Naive thymus-derived CD8-positive, alpha-beta T cell (primary cell): Measurements from ENCODE around the gene CCL4L2. TPM values are rescaled to one million over a fixed set of nuclear protein-coding genes. Genes with fewer than 3 reads are reported as not detected.
"Not testable (repeated sequence)": the region's sequence is repeated elsewhere in the genome, so short reads cannot be mapped to it uniquely, and the experiment has no call there.

ENCODE experiments used
- ATAC-seq, 2 donors: fragments of 150-1000 bp; cut with Tn5 transposase in 1 of 2; sonication (Bioruptor Pico), chemical (Tn5 transposase) in 1 of 2; 1 replicate in 1 of 2; 2 replicates in 1 of 2; pipeline ENCODE4 v1.10.0; 2021; ENCODE audit warnings: mild to moderate bottlenecking in 2 of 2, moderate library complexity in 2 of 2
- POLR2A ChIA-PET: fragments of 350-600 bp; sonication (Branson Sonifier 250); formaldehyde crosslinking; loops from one replicate; lab custom pipeline; 2021; ENCODE audit warnings: antibody characterized with exemption; lab: Charles Lee
- DNase-seq, 10 donors: peaks; one replicate each; pipeline versions ENCODE4 v3.0.0 to v3.0.0-alpha.2; 2020 to 2022
- H3K27ac Mint-ChIP-seq, 10 donors: one replicate each; pipeline ENCODE4 v1.8.0; 2020 to 2022; ENCODE audit warnings: mild to moderate bottlenecking in 10 of 10, mixed read lengths in 10 of 10, moderate library complexity in 4 of 10, inconsistent platforms in 1 of 10
- H3K27me3 Mint-ChIP-seq, 5 donors: one replicate each; pipeline ENCODE4 v1.8.0; 2021 to 2022; ENCODE audit warnings: mixed read lengths in 5 of 5
- H3K36me3 Mint-ChIP-seq, 3 donors: one replicate each; pipeline ENCODE4 v1.8.0; 2020 to 2022; ENCODE audit warnings: mixed read lengths in 3 of 3, mild to moderate bottlenecking in 2 of 3, inconsistent platforms in 1 of 3
- H3K4me1 Mint-ChIP-seq, 4 donors: one replicate each; pipeline ENCODE4 v1.8.0; 2021 to 2022; ENCODE audit warnings: mixed read lengths in 4 of 4
- H3K4me3 Mint-ChIP-seq, 10 donors: one replicate each; pipeline ENCODE4 v1.8.0; 2020 to 2022; ENCODE audit warnings: mild to moderate bottlenecking in 10 of 10, mixed read lengths in 10 of 10, moderate library complexity in 6 of 10, inconsistent platforms in 1 of 10
- H3K9me3 Mint-ChIP-seq, 9 donors: one replicate each; pipeline ENCODE4 v1.8.0; 2020 to 2022; ENCODE audit warnings: mixed read lengths in 9 of 9, mild to moderate bottlenecking in 3 of 9, inconsistent platforms in 1 of 9, moderate library complexity in 1 of 9
- polyA plus RNA-seq, 3 donors: library from polyadenylated mRNA; unstranded; fragments of 300-500 nt; fragmentation: Illumina TruSeq; gene quantifications; one replicate each; pipeline ENCODE4 v1.2.3, GENCODE V29; 2021
- total RNA-seq, 8 experiments: library from RNA in 2 of 8; stranded (reverse) in 2 of 8; gene quantifications; one replicate each; pipeline ENCODE4 v1.2.3 and lab custom pipeline; 2021 to 2026

CCL4L2 gene
- total and polyA plus RNA-seq, 5 experiments from 2014 or later = 0.59 to 58.5 (median 1.8) TPM; not detected in 1

DNA sequence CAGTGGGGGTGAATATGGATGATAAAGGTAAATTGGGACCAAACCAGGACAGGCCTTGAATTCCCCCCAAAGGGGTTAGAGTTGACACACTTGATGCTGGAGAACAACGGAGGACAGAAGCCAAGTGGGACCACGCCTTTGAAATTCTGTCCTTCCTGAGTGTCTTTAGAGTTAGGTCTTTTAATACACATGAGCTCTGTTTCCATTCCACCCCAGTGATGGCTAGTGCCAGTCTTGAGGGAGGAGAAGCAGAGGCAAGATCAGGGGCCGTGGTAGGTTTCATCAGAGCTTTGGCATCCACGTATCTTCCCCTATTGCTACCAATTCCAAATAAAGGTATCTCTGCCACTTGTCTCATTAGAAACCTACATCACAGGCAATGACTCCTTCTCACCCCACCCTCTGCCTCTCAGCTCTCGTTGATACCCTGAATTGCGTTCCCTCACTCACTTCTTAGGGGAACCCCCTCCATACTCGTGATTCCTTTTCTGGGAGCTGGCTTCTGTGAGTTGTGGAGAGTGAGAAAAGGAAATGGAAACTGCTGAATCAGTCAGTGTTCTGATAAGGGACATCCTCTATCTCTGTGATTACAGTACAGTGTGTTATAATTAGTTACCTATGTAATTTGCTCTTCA is 11.9 kb upstream of the CCL4L2 start:
- Mint-ChIP-seq H3K27ac (peak overlapping the region in 3 of 10 donors; percentile 3 to 55 (median 35)), H3K9me3 (no peaks in the 10 kb centered on the region), H3K27me3 (peaks cover 9 to 36% (median 21%) of the 10 kb centered on the region in 5 donors), H3K36me3 (no peaks in the 10 kb centered on the region), H3K4me3 (peak overlapping the region in 2 of 10 donors; percentile 4 to 13), H3K4me1 (peaks cover 9 to 80% (median 30%) of the 10 kb centered on the region in 4 donors)
- POLR2A ChIA-PET = no interaction called here
- DNase-seq (no peak), ATAC-seq (peak in 1 of 2 donors; percentile 42)

DNA sequence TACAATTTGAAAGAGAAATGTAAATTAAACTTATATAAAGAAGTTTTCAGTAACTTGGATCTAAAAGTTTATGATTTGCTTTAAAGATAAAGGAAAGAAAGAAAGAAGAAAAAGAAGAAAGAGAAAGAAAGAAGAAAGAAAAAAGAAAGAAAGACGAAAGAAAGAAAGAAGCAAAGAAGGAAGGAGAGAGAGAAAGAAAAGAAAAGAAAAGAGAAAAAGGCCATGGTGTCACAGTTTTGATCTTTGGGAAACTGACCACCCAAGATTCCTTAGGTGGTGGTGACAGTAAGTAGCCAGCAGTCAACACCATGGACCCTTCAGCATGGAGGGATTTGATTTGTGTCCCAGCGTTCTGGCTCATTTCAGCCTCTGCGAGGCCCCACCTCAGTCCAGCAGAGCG is 9.8 kb upstream of the CCL4L2 start:
- ATAC-seq, H3K36me3 Mint-ChIP-seq, H3K4me3 Mint-ChIP-seq, POLR2A ChIA-PET, DNase-seq, H3K9me3 Mint-ChIP-seq: not testable (repeated sequence)
- Mint-ChIP-seq H3K4me1 (peaks cover 12 to 71% (median 27%) of the 10 kb centered on the region in 4 donors), H3K27ac (peak overlapping the region in 1 of 10 donors; percentile 15), H3K27me3 (peaks cover 5 to 34% (median 24%) of the 10 kb centered on the region in 5 donors)

DNA sequence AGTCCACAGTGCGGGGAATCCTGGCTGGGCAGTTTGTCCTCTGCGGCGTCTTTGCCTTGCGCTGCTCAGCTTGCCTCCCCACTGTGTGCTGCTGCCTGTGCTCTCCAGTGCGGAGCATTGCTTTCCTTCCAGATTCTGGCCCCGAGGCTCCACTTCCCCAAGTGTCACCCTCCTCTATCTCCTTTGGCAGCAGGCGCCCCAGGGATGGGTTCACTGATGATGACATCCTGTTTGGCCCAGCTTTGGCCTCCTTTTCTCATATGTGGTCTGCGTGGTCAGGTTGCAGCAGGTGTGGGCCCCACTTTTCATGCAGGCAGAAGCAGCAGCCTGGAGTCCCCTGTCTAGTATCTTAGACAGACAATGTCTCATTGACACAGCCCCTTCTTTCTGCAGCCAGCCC is 9.4 kb upstream of the CCL4L2 start:
- peak overlapping the region in 2 of 10 donors; percentile 3 to 17 for H3K4me3 Mint-ChIP-seq
- not testable (repeated sequence) for H3K9me3 Mint-ChIP-seq
- ATAC-seq = peak in 1 of 2 donors; percentile 25

DNA sequence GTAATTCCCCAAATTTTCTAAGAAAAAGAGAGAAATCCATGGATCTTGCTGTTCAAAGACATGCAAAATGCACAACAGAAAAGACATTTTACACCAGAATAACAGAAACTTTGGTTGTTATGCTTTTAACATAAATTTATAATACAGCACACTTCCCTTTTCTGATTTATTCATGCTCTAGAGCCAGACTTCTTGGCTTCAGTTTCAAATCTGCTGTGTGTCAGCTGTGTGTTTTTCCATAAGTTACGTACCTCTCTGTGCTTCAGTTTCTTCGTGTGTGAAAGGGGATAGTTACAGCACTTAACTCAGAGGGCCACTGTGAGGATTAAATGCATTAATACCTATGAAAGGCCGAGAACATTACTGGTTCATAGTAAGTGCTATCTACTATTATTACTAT is 7.5 kb upstream of the CCL4L2 start:
- Mint-ChIP-seq H3K4me1 (peaks cover 9 to 69% (median 17%) of the 10 kb centered on the region in 4 donors), H3K36me3 (no peaks in the 10 kb centered on the region), H3K27ac (peak overlapping the region in 2 of 10 donors; percentile 12 to 17), H3K4me3 (no peak overlapping the region), H3K27me3 (peaks cover 6 to 41% (median 21%) of the 10 kb centered on the region in 5 donors), H3K9me3 (no peaks in the 10 kb centered on the region)
- POLR2A ChIA-PET = no interaction called here
- DNase-seq = no peak
- no peak for ATAC-seq

More for the DNA sequence above, 9.4 kb upstream of the CCL4L2 start:
- Mint-ChIP-seq H3K27ac (peak overlapping the region in 2 of 10 donors; percentile 15 to 56), H3K27me3 (peaks cover 5 to 34% (median 20%) of the 10 kb centered on the region in 5 donors), H3K4me1 (peaks cover 10 to 71% (median 23%) of the 10 kb centered on the region in 4 donors)
- H3K36me3 Mint-ChIP-seq, DNase-seq: not testable (repeated sequence)
- POLR2A ChIA-PET = interaction anchor here (0.6 kb wide), 1 partner anchor 8 kb away, joined by 4 read pairs; no protein-coding TSS in a partner anchor

DNA sequence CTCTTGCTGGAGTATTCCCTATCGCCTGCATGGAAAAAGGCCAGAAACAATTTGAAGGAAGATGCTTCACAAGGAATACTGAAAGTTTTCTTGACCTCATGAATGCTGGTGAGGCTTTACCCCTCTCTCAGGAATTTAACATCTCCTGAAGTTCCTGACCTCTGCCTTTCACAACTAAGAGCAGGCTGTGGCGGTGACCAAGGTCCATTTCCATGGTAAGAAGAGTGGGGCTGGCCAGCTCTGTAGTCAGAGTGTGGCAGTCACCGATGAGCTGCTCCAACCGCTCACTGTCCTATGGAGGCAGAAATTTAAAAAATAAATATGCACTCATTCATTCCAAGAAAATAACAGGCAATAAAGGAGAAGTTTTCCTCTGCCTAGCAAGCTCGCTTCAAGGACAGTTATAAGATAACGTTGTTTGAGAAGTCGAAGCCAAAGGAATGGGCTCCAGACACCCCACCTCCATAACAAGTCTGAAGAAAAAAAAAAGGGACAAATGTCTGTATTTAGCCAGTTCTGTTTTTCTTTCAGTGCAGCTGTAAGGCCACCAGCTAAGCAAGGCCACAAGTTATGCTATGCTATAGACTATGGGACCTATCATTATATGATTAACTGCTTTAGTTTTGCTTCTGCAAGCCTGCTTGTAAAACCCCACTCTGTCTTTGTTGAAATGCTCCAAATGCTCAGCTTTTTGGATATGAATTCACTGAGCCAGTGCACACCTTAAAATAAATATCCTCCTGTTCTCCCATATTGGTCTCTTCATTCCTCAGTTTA is 6.0 kb upstream of the CCL4L2 start:
- Mint-ChIP-seq H3K36me3 (no peaks in the 10 kb centered on the region), H3K9me3 (no peaks in the 10 kb centered on the region), H3K27me3 (peaks cover 6 to 35% (median 19%) of the 10 kb centered on the region in 5 donors), H3K27ac (no peak overlapping the region), H3K4me3 (no peak overlapping the region), H3K4me1 (peaks cover 9 to 60% (median 14%) of the 10 kb centered on the region in 4 donors)
- ATAC-seq (no peak), DNase-seq (no peak)
- POLR2A ChIA-PET = no interaction called here

DNA sequence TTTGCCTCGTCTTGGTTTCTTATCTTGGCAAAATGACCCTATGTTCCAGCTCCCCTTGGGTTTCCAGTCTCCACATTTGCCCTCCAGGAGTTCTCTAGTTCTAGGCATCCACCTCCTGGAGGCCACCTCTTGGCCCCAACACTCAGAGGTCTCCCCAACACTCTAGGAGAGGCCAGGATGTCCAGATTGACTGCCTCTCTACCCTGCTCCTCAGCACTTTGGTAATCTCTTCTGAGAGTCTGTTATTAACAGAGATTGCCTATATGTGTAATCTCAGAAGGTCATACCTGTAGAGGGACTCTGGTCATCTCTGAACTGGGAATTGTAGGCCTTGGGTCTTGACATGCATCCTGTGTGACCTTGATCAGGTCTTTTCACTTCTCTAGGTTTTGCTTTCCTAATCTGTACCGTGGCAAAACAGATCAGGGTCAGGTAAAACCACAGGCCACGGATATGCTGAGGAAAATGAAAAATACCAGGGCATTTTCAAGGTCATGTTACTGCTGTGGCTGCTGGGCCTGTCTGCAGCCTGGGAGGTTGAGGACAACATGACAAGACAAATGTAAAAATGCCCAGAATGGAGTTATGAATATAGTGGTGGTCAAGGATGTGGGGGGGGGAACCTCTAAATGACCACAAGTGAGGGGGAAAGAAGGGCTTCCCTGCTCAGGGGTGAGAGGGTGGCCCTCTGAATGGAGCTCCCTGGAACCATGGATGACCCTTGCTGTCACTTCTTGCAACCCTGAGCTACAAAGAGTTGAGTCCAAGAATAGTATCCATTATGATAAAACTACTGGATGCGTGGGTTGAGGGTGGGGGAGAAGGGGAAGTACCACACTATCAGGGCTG is 5.0 kb upstream of the CCL4L2 start:
- Mint-ChIP-seq H3K27ac (no peak overlapping the region), H3K4me1 (peaks cover 9 to 63% (median 16%) of the 10 kb centered on the region in 4 donors)
- POLR2A ChIA-PET = no interaction called here

DNA sequence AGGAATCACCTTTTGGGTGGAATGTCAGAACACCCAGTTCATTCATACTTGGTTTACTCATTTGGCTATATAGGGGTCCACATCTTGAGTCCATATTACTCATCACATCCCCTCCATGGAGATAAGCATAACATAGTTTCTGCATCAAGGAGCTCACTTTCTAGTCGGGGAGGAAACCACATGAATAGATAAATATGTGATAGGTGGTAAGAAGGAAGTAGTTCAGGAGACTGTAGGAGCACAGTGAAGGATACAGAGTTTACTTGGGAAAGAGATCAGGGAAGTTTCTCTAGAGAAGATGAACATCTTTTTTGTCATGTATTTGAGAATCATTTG is 4.4 kb upstream of the CCL4L2 start:
- POLR2A ChIA-PET, ATAC-seq: not testable (repeated sequence)

More for the DNA sequence above, 5.0 kb upstream of the CCL4L2 start:
- ATAC-seq (no peak), DNase-seq (no peak)
- Mint-ChIP-seq H3K4me3 (no peak overlapping the region), H3K9me3 (no peaks in the 10 kb centered on the region), H3K36me3 (no peaks in the 10 kb centered on the region), H3K27me3 (peaks cover 9 to 31% (median 17%) of the 10 kb centered on the region in 5 donors)

DNA sequence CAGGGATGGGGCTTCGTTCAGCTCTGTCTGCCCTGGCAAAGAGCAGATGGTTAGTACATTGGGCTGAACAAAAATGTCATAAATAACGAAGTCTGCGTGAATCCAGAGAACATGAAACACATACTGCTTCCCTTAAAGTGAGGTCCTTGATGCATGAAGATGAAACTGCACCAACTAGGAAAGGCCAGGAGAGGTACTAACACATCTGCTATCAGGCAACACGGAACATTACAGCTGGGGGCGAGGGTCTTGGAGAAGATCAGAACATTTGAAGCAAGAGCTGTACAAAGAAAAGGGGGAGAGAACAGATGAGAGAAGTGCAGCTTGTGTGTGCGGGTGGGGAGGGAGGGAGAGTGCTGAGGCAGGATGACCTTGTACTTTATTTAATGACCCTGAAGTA is 3.5 kb upstream of the CCL4L2 start:
- H3K36me3 Mint-ChIP-seq, H3K4me3 Mint-ChIP-seq, H3K9me3 Mint-ChIP-seq, POLR2A ChIA-PET, ATAC-seq, H3K27ac Mint-ChIP-seq, DNase-seq: not testable (repeated sequence)
- Mint-ChIP-seq H3K4me1 (peaks cover 4 to 62% (median 10%) of the 10 kb centered on the region in 4 donors), H3K27me3 (peaks cover 11 to 29% (median 20%) of the 10 kb centered on the region in 5 donors)

More for the DNA sequence above, 4.4 kb upstream of the CCL4L2 start:
- H3K4me1 Mint-ChIP-seq = peaks cover 9 to 62% (median 16%) of the 10 kb centered on the region in 4 donors
- DNase-seq, H3K4me3 Mint-ChIP-seq, H3K36me3 Mint-ChIP-seq, H3K9me3 Mint-ChIP-seq, H3K27ac Mint-ChIP-seq: not testable (repeated sequence)
- H3K27me3 Mint-ChIP-seq = peaks cover 9 to 31% (median 16%) of the 10 kb centered on the region in 5 donors

DNA sequence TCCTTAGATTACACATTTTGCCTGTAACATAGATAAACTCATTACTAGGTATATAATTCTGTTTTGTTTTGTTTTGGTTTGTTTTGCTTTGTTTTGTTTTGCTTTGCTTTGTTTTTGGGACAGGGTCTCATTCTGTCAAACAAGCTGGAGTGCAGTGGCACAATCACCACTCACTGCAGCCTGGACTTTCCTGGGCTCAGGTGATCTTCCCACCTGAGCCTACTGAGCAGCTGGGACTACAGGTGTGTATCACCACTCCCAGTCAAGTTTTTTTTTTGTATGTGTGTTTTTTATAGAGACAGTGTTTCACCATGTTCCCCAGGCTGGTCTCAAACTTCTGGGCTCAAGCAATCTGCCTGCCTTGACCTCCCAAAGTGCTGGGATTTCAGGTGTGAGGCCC is 1.3 kb upstream of the CCL4L2 start:
- H3K27me3 Mint-ChIP-seq = peaks cover 13 to 38% (median 25%) of the 10 kb centered on the region in 5 donors
- POLR2A ChIA-PET = no interaction called here
- H3K9me3 Mint-ChIP-seq = no peaks in the 10 kb centered on the region
- no peak overlapping the region for H3K4me3 Mint-ChIP-seq
- H3K4me1 Mint-ChIP-seq = peaks cover 0 to 66% (median 7%) of the 10 kb centered on the region in 4 donors
- peak overlapping the region in 1 of 10 donors; percentile 20 for H3K27ac Mint-ChIP-seq
- DNase-seq = no peak
- no peak for ATAC-seq
- H3K36me3 Mint-ChIP-seq = no peaks in the 10 kb centered on the region

DNA sequence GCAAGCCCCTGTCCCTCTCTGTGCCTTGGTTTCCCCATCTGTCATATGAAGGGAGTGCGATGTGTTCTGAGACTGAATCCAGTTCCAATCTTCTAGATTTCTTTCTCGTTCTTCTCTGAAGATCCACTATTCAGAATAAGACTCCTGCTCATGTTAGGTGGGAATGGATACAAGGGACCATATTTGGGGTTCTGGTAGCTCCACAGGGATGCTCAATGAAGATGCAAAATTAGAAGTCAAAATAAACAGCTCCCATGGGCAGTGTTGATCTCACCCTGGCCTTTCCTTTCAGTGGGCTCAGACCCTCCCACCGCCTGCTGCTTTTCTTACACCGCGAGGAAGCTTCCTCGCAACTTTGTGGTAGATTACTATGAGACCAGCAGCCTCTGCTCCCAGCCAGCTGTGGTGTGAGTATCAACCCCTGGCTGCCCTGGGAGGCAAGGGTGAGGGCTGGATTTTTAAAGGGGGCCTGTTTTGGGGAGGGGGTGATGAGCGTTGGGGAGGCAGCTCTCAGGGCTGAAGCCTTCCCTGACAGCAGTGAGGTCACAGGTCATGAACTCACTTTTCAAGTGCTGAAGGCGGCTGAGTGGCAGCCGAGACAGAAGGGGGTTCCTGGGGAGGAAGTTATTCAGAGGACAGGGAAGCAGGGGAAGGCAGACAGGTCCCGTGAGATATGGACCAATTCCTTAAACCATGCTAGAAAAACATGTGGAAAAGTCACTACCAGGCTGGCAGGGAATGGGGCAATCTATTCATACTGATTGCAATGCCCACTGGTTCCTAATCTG is 815 bp downstream of the CCL4L2 start:
- H3K27ac Mint-ChIP-seq = peak overlapping the region in 4 of 10 donors; percentile 47 to 94 (median 82)
- H3K36me3 Mint-ChIP-seq, POLR2A ChIA-PET, DNase-seq, ATAC-seq, H3K9me3 Mint-ChIP-seq: not testable (repeated sequence)
- peak overlapping the region in 4 of 10 donors; percentile 1 to 89 (median 63) for H3K4me3 Mint-ChIP-seq
- peaks cover 12 to 29% (median 22%) of the 10 kb centered on the region in 5 donors for H3K27me3 Mint-ChIP-seq
- H3K4me1 Mint-ChIP-seq = peaks cover 0 to 70% (median 6%) of the 10 kb centered on the region in 4 donors

DNA sequence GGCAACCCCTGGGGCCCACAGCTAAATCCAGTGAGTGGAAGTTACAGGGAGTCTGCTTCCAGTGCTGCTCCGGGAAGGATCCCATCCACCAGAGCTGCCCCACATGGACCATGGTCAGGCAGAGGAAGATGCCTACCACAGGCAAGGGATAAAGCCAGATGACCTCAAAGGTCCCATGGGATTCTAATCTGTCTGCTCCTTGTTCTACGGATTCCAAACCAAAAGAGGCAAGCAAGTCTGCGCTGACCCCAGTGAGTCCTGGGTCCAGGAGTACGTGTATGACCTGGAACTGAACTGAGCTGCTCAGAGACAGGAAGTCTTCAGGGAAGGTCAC is 1.4 kb downstream of the CCL4L2 start:
- Mint-ChIP-seq H3K4me3 (peak overlapping the region in 2 of 10 donors; percentile 79 to 89), H3K9me3 (no peaks in the 10 kb centered on the region), H3K36me3 (no peaks in the 10 kb centered on the region), H3K27ac (peak overlapping the region in 2 of 10 donors; percentile 7 to 94), H3K4me1 (peaks cover 0 to 65% (median 6%) of the 10 kb centered on the region in 4 donors), H3K27me3 (peaks cover 11 to 27% (median 17%) of the 10 kb centered on the region in 5 donors)
- POLR2A ChIA-PET = no interaction called here
- no peak for DNase-seq
- no peak for ATAC-seq
